Liver (tissue), 9 donors: ENCODE measurements around the gene TRIO. TPM values are rescaled to one million over a fixed set of nuclear protein-coding genes. Genes with fewer than 3 reads are reported as not detected.
A peak's percentile ranks its signal among the peaks of the same experiment; 100 is the strongest.

Experiments
- DNase-seq: peaks from one replicate; pipeline ENCODE4 v3.0.0-alpha.2; 2017; ENCODE audit warnings: low spot score
- H3K27ac ChIP-seq, 2 donors: one replicate each; pipeline ENCODE4 v1.7.0; 2013; ENCODE audit warnings: inconsistent platforms in 2 of 2, low read length in 2 of 2, control low read depth in 1 of 2, low read depth in 1 of 2, mild to moderate bottlenecking in 1 of 2
- H3K27me3 ChIP-seq, 4 donors: one replicate each; pipeline versions ENCODE4 v1.6.1 to v1.7.0; 2013; ENCODE audit warnings: low read length in 3 of 4, inconsistent platforms in 1 of 4, mild to moderate bottlenecking in 1 of 4, moderate library complexity in 1 of 4; ENCODE audit not compliant: control insufficient read depth in 4 of 4, insufficient read depth in 4 of 4
- H3K36me3 ChIP-seq, 4 donors: one replicate each; pipeline versions ENCODE4 v1.6.1 to v1.7.0; 2013; ENCODE audit warnings: low read length in 3 of 4, mild to moderate bottlenecking in 3 of 4, low read depth in 1 of 4, moderate library complexity in 1 of 4; ENCODE audit not compliant: control insufficient read depth in 4 of 4, insufficient read depth in 3 of 4
- H3K4me1 ChIP-seq, 4 donors: one replicate each; pipeline versions ENCODE4 v1.6.1 to v1.7.0; 2013; ENCODE audit warnings: low read length in 3 of 4, mild to moderate bottlenecking in 3 of 4, moderate library complexity in 1 of 4; ENCODE audit not compliant: control insufficient read depth in 4 of 4, insufficient read depth in 4 of 4
- H3K4me3 ChIP-seq, 3 donors: one replicate each; pipeline versions ENCODE4 v1.6.1 to v1.7.0; 2013; ENCODE audit warnings: low read length in 3 of 3, control low read depth in 1 of 3, low read depth in 1 of 3, mild to moderate bottlenecking in 1 of 3
- H3K9ac ChIP-seq, 2 donors: one replicate each; pipeline ENCODE4 v1.7.0; 2013; ENCODE audit warnings: low read length in 2 of 2, mild to moderate bottlenecking in 2 of 2, moderate library complexity in 2 of 2, control low read depth in 1 of 2, low read depth in 1 of 2
- H3K9me3 ChIP-seq, 4 donors: one replicate each; pipeline versions ENCODE4 v1.6.1 to v1.7.0; 2013; ENCODE audit warnings: low read length in 3 of 4; ENCODE audit not compliant: control insufficient read depth in 4 of 4
- EGR1 ChIP-seq, 2 donors: IDR thresholded peaks; 2 replicates each; pipeline ENCODE4 v1.6.1; 2016 to 2018; ENCODE audit warnings: antibody characterized with exemption in 2 of 2, low read depth in 2 of 2
- FOXA1 ChIP-seq: IDR thresholded peaks from 2 replicates; pipeline ENCODE4 v1.6.1; 2016; ENCODE audit warnings: antibody characterized with exemption
- FOXA2 ChIP-seq: IDR thresholded peaks from 2 replicates; pipeline ENCODE4 v1.6.1; 2016; ENCODE audit warnings: antibody characterized with exemption
- GABPA ChIP-seq, 2 donors: IDR thresholded peaks in 1 of 2; conservative IDR thresholded peaks in 1 of 2; 2 replicates each; pipeline ENCODE4 v1.6.1; 2016; ENCODE audit warnings: antibody characterized with exemption in 2 of 2, mild to moderate bottlenecking in 1 of 2, moderate library complexity in 1 of 2
- HNF4A ChIP-seq, 2 donors: conservative IDR thresholded peaks; 2 replicates each; pipeline ENCODE4 v1.6.1; 2016; ENCODE audit warnings: antibody characterized with exemption in 2 of 2, mild to moderate bottlenecking in 2 of 2
- HNF4G ChIP-seq: IDR thresholded peaks from 2 replicates; pipeline ENCODE4 v1.6.1; 2016; ENCODE audit warnings: antibody characterized with exemption
- NR2F2 ChIP-seq: IDR thresholded peaks from 2 replicates; pipeline ENCODE4 v1.6.1; 2016; ENCODE audit warnings: antibody characterized with exemption
- RAD21 ChIP-seq, 2 donors: IDR thresholded peaks; 2 replicates each; pipeline ENCODE4 v1.6.1; 2016; ENCODE audit warnings: antibody characterized with exemption in 2 of 2, mild to moderate bottlenecking in 2 of 2
- REST ChIP-seq: IDR thresholded peaks from 2 replicates; pipeline ENCODE4 v1.6.1; 2016; ENCODE audit warnings: antibody characterized with exemption, mild to moderate bottlenecking
- RXRA ChIP-seq, 2 donors: IDR thresholded peaks; 2 replicates each; pipeline ENCODE4 v1.6.1; 2017 to 2018; ENCODE audit warnings: antibody characterized with exemption in 2 of 2, mild to moderate bottlenecking in 1 of 2
- SP1 ChIP-seq: IDR thresholded peaks from 2 replicates; pipeline ENCODE4 v1.6.1; 2018; ENCODE audit warnings: antibody characterized with exemption, mild to moderate bottlenecking
- TAF1 ChIP-seq: conservative IDR thresholded peaks from 2 replicates; pipeline ENCODE4 v1.6.1; 2016; ENCODE audit warnings: antibody characterized with exemption, mild to moderate bottlenecking
- WGBS: extraction: QIAGEN DNeasy Blood & Tissue Kit; methylation state at CpG from one replicate; pipeline ENCODE4 v1.1.7; 2013; 5-methylcytosine and 5-hydroxymethylcytosine counted together
- polyA plus RNA-seq, 2 donors: library from polyadenylated mRNA; stranded (reverse) in 1 of 2; unstranded in 1 of 2; fragments of 200-250 nt in 1 of 2; fragments of >200 nt in 1 of 2; fragmentation: Nextera tagmentation in 1 of 2; extraction: Ambion mirVana in 1 of 2; gene quantifications; one replicate each; pipeline versions ENCODE4 v1.2.1 to v1.2.3, GENCODE V29; 2013 to 2015
- total RNA-seq, 2 donors: library from RNA; depleted of rRNA; stranded (reverse); fragments of >200 nt; gene quantifications; one replicate each; pipeline ENCODE4 v1.2.3, GENCODE V29; 2014
- TF ChIP-seq, protein P1 (sequence below): IDR thresholded peaks from 2 replicates; pipeline ENCODE4 v1.6.1; 2016; ENCODE audit warnings: antibody characterized with exemption
- TF ChIP-seq, protein P2 (sequence below): IDR thresholded peaks from 2 replicates; pipeline ENCODE4 v1.6.1; 2016; ENCODE audit warnings: antibody characterized with exemption
- donor health status: healthy.
- donor health status: healthy.
- donor health status: healthy.
- donor health status: healthy.
- donor health status: healthy.

TRIO gene
- total and polyA plus RNA-seq, 4 donors = 8.5 to 86.2 (median 16.0) TPM

DNA sequence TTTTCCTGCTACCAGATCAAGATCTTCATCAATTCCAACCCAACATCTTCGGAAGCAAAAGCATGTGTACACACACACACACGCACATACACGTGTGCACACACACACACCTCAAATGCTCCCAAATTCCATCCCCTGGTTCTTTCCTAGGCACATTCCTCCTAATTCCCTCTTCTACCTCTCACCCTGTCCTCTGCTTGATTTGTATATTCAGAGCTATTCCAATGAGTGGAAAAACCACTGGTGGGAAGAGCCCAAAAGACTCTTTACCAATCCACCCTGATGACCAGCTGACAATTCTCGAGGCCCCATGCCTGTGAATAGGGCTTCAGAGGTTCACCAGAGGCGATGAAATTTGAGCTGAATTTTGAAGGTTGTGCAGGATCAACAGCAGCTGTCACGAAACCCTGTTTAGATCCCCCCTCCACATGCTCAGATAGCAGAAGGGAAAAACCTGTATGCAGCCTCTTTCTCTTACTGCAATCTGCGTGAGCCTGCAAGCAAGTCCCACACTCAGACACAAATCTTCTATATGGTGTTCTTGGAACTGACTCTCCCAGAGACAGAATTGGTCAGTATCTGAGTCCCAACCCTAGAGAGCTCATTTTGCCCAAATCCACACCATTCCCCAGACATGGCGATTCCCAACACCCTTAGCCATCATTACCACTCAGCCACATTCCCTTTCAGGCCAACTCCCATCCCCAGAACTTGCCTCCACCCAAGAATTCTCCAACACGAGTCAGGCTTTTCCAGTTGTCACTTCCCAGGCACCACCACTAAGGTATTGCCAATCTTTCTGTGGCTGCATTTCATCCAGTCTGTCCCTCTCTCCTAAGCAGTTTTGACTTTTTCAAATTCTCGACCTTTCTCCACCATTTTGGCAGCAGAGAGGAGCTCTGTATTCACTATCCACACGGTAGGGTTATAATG is 4.3 kb upstream of the TRIO start:
- 89% methylated on average over 11 of the region's 11 CpGs for WGBS
- Histone ChIP-seq H3K9me3 (no peaks in the 10 kb centered on the region), H3K27ac (no peak overlapping the region), H3K9ac (no peak overlapping the region), H3K4me3 (no peak overlapping the region), H3K27me3 (no peaks in the 10 kb centered on the region), H3K36me3 (no peaks in the 10 kb centered on the region), H3K4me1 (peaks cover 0 to 5% (median 3%) of the 10 kb centered on the region in 4 donors)
- no peak for DNase-seq
- TF ChIP-seq, protein P1, sequence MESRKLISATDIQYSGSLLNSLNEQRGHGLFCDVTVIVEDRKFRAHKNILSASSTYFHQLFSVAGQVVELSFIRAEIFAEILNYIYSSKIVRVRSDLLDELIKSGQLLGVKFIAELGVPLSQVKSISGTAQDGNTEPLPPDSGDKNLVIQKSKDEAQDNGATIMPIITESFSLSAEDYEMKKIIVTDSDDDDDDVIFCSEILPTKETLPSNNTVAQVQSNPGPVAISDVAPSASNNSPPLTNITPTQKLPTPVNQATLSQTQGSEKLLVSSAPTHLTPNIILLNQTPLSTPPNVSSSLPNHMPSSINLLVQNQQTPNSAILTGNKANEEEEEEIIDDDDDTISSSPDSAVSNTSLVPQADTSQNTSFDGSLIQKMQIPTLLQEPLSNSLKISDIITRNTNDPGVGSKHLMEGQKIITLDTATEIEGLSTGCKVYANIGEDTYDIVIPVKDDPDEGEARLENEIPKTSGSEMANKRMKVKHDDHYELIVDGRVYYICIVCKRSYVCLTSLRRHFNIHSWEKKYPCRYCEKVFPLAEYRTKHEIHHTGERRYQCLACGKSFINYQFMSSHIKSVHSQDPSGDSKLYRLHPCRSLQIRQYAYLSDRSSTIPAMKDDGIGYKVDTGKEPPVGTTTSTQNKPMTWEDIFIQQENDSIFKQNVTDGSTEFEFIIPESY = no peak

DNA sequence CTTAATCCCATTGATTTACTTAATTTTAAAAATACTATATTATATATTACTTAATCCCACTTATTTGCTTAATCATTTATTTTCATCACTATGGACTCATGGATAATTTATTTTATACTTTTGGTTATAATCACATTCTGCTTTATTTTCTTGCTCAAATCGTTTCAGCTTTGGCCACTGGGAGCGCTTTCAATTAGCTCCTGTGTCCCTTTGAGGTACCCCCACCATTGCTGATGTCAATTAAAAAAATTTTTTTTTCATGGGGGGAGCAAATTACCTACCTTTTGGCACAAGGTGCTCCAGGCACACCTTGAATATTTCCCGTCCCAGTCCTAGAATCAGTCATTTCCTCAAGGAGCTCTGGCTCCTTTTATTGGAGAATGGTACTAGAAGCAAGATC is 1.4 kb upstream of the TRIO start:
- H3K9ac ChIP-seq = no peak overlapping the region
- no peaks in the 10 kb centered on the region for H3K9me3 ChIP-seq
- DNase-seq = no peak
- no peaks in the 10 kb centered on the region for H3K27me3 ChIP-seq
- H3K36me3 ChIP-seq = no peaks in the 10 kb centered on the region
- H3K4me3 ChIP-seq = no peak overlapping the region
- H3K4me1 ChIP-seq = peaks cover 6 to 15% (median 13%) of the 10 kb centered on the region in 4 donors
- no peak overlapping the region for H3K27ac ChIP-seq
- TF ChIP-seq REST (no peak), NR2F2 (no peak)
- 84% methylated on average over 3 of the region's 3 CpGs for WGBS

- DNase-seq = no peak
- H3K4me3 ChIP-seq = peak overlapping the region; percentile 75 to 94 (median 84)
- 10% methylated on average over 19 of the region's 19 CpGs for WGBS
- peak overlapping the region; percentile 72 to 90 for H3K27ac ChIP-seq
- no peaks in the 10 kb centered on the region for H3K27me3 ChIP-seq
- H3K9ac ChIP-seq = peak overlapping the region; percentile 61 to 79
- H3K9me3 ChIP-seq = no peaks in the 10 kb centered on the region
- peaks cover 6 to 17% (median 15%) of the 10 kb centered on the region in 4 donors for H3K4me1 ChIP-seq
- H3K36me3 ChIP-seq = no peaks in the 10 kb centered on the region
- TF ChIP-seq TAF1 (no peak), FOXA2 (no peak), GABPA (IDR thresholded peaks at IDR 0.05 in 1 of 2, conservative IDR thresholded peaks at IDR 0.05 in 1 of 2) (no peak), HNF4A (conservative IDR thresholded peaks at IDR 0.05) (no peak), HNF4G (no peak), SP1 (no peak), EGR1 (IDR thresholded peaks at IDR 0.05; ENCODE audit: low read depth in 2 of 2) (no peak), RAD21 (IDR thresholded peaks at IDR 0.05) (no peak), RXRA (IDR thresholded peaks at IDR 0.05) (no peak), REST (no peak), FOXA1 (no peak)
- TF ChIP-seq, protein P2, sequence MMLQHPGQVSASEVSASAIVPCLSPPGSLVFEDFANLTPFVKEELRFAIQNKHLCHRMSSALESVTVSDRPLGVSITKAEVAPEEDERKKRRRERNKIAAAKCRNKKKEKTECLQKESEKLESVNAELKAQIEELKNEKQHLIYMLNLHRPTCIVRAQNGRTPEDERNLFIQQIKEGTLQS = no peak
- TF ChIP-seq, protein P1 = no peak
Measured at GRCh38 chr5:14142202-14142826, 828 bp upstream of the TRIO start.
